Neural crest cell (in vitro differentiated cells): Measurements from ENCODE around the gene MOSPD3. TPM values are rescaled to one million over a fixed set of nuclear protein-coding genes. Genes with fewer than 3 reads are reported as not detected.

Experiments used
- DNase-seq: peaks from one replicate; pipeline ENCODE4 v3.0.0; 2021; ENCODE audit warnings: low read depth, mixed read lengths, low spot score
- H3K27ac Mint-ChIP-seq: one replicate; pipeline ENCODE4 v1.8.0; 2021; ENCODE audit warnings: mild to moderate bottlenecking, mixed read lengths; ENCODE audit not compliant: unreplicated experiment
- H3K27me3 Mint-ChIP-seq: 2 replicates; pipeline ENCODE4 v1.8.0; 2021; ENCODE audit warnings: low read depth, mild to moderate bottlenecking, mixed read lengths
- H3K36me3 Mint-ChIP-seq: 2 replicates; pipeline ENCODE4 v1.8.0; 2021; ENCODE audit warnings: low read depth, mild to moderate bottlenecking, mixed read lengths
- H3K4me1 Mint-ChIP-seq: 2 replicates; pipeline ENCODE4 v1.8.0; 2021; ENCODE audit warnings: mixed read lengths
- H3K4me3 Mint-ChIP-seq: one replicate; pipeline ENCODE4 v1.8.0; 2021; ENCODE audit warnings: mild to moderate bottlenecking, mixed read lengths
- H3K9me3 Mint-ChIP-seq: 2 replicates; pipeline ENCODE4 v1.8.0; 2021; ENCODE audit warnings: mixed read lengths
- total RNA-seq: library from RNA; stranded (reverse); gene quantifications from 2 replicates; pipeline ENCODE4 v1.2.1, GENCODE V29; 2021
- TF ChIP-seq, protein P1 (sequence below): fragments of 200-600 bp; sonication (generic); conservative IDR thresholded peaks from 2 replicates; pipeline ENCODE4 v1.5.0; 2021; ENCODE audit warnings: antibody characterized with exemption, mild to moderate bottlenecking

MOSPD3 gene
- total RNA-seq, 1 donor from 2014 or later = 24.3 TPM

DNA sequence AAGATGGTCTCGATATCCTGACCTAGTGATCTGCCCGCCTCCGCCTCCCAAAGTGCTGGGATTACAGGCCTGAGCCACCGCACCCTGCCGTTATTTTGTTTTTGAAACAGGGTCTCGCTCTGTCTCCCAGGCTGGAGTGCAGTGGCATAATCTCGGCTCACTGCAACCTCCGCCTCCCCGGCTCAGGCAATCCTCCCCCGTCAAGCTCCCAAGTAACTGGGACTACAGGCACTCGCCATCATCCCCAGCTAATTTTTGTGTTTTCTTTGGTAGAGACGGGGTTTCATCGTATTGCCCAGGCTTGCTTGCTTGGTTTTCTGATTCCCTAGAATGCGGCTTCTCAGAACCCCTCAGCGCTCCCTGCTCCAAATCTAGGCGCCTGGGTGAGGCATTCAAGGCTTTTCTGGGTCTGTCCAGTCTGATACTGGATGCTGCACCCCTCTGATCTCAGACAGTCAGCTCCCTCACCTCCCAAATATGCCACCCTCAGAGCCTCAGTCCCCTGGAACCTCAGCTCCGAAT lies 27.7 kb downstream of the MOSPD3 start:
- no peak overlapping the region for H3K4me3 Mint-ChIP-seq
- no peak for DNase-seq
- no peaks in the 10 kb centered on the region for H3K4me1 Mint-ChIP-seq
- peaks cover 16% of the 10 kb centered on the region for H3K27me3 Mint-ChIP-seq
- TF ChIP-seq, protein P1, sequence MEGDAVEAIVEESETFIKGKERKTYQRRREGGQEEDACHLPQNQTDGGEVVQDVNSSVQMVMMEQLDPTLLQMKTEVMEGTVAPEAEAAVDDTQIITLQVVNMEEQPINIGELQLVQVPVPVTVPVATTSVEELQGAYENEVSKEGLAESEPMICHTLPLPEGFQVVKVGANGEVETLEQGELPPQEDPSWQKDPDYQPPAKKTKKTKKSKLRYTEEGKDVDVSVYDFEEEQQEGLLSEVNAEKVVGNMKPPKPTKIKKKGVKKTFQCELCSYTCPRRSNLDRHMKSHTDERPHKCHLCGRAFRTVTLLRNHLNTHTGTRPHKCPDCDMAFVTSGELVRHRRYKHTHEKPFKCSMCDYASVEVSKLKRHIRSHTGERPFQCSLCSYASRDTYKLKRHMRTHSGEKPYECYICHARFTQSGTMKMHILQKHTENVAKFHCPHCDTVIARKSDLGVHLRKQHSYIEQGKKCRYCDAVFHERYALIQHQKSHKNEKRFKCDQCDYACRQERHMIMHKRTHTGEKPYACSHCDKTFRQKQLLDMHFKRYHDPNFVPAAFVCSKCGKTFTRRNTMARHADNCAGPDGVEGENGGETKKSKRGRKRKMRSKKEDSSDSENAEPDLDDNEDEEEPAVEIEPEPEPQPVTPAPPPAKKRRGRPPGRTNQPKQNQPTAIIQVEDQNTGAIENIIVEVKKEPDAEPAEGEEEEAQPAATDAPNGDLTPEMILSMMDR = no peak
- no peaks in the 10 kb centered on the region for H3K9me3 Mint-ChIP-seq
- H3K36me3 Mint-ChIP-seq = no peaks in the 10 kb centered on the region
- H3K27ac Mint-ChIP-seq = no peak overlapping the region

DNA sequence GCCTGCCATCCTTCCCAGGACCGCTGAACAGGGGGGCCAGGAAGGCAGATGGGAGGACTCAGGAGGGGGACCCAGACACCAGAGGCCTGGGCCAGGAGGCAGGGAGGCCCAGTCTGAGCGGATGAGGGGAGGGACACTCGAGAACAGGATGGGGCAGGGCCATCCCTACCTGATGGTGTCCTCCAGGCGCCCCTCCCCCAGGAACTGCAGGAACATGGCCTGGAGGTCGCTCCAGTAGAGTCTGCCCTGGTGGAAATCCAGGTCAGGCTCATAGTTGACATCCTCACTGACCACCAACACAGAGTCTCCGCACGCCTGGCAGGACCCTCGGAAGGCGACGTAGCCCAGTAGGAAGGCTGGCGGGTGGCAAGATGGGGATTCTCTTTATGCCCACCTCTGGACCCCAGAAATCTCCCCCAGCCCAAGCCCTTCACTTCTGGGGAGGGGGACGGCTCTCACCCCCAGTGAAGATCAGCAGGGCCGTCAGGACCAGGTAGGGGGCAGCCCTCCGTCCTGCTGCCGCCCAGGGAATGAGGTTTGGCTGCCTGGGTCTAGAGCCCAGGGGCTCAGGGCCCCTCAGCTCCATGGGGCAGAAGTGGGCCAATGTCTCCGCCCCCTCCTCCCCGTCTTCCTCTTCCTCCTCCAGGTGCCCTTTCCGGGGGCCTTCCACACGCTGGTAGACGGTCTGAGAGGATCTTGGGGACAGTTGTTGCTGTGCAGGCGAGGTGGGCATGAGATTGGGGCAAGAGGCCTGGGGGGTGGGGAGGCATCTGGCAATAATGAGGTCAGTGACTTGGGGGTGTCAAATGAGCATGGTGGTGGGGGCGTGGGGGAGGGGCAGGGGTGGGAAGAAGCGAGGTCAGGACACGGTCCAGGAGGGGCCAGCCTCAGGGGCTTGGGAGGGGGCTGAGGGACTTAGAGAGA lies 28.4 kb downstream of the MOSPD3 start:
- TF ChIP-seq, protein P1 = no peak
- Mint-ChIP-seq H3K36me3 (no peaks in the 10 kb centered on the region), H3K9me3 (no peaks in the 10 kb centered on the region), H3K27me3 (peaks cover 18% of the 10 kb centered on the region), H3K27ac (no peak overlapping the region), H3K4me3 (no peak overlapping the region), H3K4me1 (no peaks in the 10 kb centered on the region)
- DNase-seq = no peak

DNA sequence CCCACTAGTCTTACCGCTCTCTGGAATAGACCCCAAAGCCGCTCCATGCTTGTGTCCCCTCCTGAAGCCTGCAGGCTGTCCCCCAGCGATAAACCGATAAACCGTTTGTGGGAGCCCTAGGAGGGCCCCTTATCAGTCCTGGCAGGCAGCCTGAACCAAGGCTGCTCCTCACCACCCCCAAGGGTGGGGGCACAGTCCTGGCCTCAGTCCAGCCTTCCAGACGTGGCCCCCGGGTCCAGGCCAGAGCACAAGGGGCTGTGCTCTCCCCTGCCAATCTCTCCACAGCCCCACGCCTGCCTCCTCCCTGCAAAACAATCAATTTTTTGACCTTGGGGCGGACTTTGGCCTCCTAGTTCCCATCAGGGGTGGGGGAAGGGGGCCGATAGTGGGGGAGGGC lies 29.1 kb downstream of the MOSPD3 start, which contains the start of gene TFR2:
TSS of gene TFR2 (minus strand) at position 90 of the 397 bp plus-strand sequence. CDS start at position 47, 43 bp downstream.
- H3K4me3 Mint-ChIP-seq = no peak within 1 kb of the TSS
- no peaks in the 10 kb centered on the region for H3K9me3 Mint-ChIP-seq
- H3K36me3 Mint-ChIP-seq = no peaks in the 10 kb centered on the region
- TF ChIP-seq, protein P1 = no peak
- no peak within 1 kb of the TSS for H3K27ac Mint-ChIP-seq
- no peak for DNase-seq
- peaks cover 12% of the 10 kb centered on the region for H3K27me3 Mint-ChIP-seq
- H3K4me1 Mint-ChIP-seq = no peaks in the 10 kb centered on the region

DNA sequence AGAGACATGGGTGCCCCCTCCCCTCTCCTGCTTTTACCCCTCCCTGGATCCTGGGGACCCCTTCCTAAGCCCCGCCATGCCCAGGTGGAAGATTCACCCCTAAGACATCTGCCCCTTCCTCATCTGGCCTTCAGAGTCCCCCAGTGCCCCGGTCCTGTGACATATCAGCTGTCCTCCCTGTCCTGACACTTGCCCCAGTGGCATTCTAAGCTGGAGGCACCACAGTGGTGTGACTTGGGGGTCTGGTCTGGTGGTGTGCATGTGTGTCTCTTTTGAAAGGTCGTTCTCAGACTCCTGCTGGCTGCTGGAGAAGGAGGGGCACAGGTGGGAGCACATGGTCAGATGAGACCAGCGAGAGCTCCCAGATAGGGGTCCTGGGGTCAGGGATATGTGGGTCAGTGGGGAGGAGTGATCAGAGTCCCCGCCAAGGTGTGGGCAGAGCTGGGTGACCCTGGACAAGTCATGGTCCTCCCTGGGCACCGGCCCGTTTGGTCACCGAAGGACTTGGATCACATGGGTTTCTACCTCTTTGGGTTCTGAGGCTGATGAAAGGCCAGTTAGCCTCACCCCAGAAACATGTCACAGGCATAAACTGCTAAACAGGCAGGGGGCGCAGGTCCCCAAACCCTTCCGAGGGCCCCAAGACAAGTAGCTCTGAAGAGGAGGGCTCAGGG lies 29.7 kb downstream of the MOSPD3 start:
- no peaks in the 10 kb centered on the region for H3K36me3 Mint-ChIP-seq
- no peak overlapping the region for H3K4me3 Mint-ChIP-seq
- TF ChIP-seq, protein P1 = no peak
- no peaks in the 10 kb centered on the region for H3K4me1 Mint-ChIP-seq
- H3K27me3 Mint-ChIP-seq = peaks cover 8% of the 10 kb centered on the region
- no peaks in the 10 kb centered on the region for H3K9me3 Mint-ChIP-seq
- no peak overlapping the region for H3K27ac Mint-ChIP-seq
- DNase-seq = no peak

DNA sequence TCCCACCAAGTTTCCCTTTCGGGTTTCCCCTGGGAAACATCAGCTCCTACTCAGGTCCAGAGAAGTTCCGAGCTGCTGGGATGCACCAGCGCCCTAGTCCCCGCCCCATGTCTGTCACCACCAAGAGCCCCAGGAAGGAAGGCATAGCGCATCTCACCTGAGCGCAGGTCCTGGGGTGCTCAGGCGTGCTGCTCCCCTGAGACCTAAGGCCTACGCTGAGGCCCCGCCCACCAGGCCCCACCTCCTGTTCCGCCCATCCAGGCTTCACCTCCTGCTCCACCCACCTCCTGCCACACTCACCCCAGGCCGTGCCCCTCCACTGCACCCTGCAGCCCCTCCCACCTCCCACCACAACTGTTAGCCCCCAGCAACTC lies 30.2 kb downstream of the MOSPD3 start:
- no peaks in the 10 kb centered on the region for H3K4me1 Mint-ChIP-seq
- no peak overlapping the region for H3K4me3 Mint-ChIP-seq
- no peak for DNase-seq
- H3K36me3 Mint-ChIP-seq = no peaks in the 10 kb centered on the region
- TF ChIP-seq, protein P1 = no peak
- H3K27me3 Mint-ChIP-seq = peaks cover 8% of the 10 kb centered on the region
- no peak overlapping the region for H3K27ac Mint-ChIP-seq
- no peaks in the 10 kb centered on the region for H3K9me3 Mint-ChIP-seq
